Stimulated activated naive CD8-positive, alpha-beta T cell treated with anti-CD3 and anti-CD28 coated beads, Interleukin-15, Interleukin-2, amounts not matched to agents 100 ng/mL and 50 ng/mL, for 24 hours (primary cell): ENCODE data around the gene CEBPE.

ENCODE experiments used
- H3K27ac Mint-ChIP-seq: one replicate; pipeline ENCODE4 v1.8.0; 2021; ENCODE audit warnings: mild to moderate bottlenecking, mixed read lengths
- H3K27me3 Mint-ChIP-seq: one replicate; pipeline ENCODE4 v1.8.0; 2021; ENCODE audit warnings: mixed read lengths
- H3K36me3 Mint-ChIP-seq: one replicate; pipeline ENCODE4 v1.8.0; 2021; ENCODE audit warnings: low read depth, mixed read lengths
- H3K4me1 Mint-ChIP-seq: one replicate; pipeline ENCODE4 v1.8.0; 2021; ENCODE audit warnings: low read depth, mixed read lengths
- H3K4me3 Mint-ChIP-seq: one replicate; pipeline ENCODE4 v1.8.0; 2021; ENCODE audit warnings: mild to moderate bottlenecking, mixed read lengths
- H3K9me3 Mint-ChIP-seq: one replicate; pipeline ENCODE4 v1.8.0; 2021; ENCODE audit warnings: mixed read lengths

CEBPE gene

GRCh38 chr14:23149745-23150144 is 30.7 kb upstream of the CEBPE start:
- H3K36me3 Mint-ChIP-seq, result no peaks in the 10 kb centered on the region
- H3K9me3 Mint-ChIP-seq, result no peaks in the 10 kb centered on the region
- H3K27me3 Mint-ChIP-seq, result no peaks in the 10 kb centered on the region
- H3K27ac Mint-ChIP-seq, result no peak overlapping the region
- H3K4me1 Mint-ChIP-seq, result peaks cover 12% of the 10 kb centered on the region
- no peak overlapping the region for H3K4me3 Mint-ChIP-seq

- H3K9me3 Mint-ChIP-seq, result no peaks in the 10 kb centered on the region
- H3K36me3 Mint-ChIP-seq, result no peaks in the 10 kb centered on the region
- H3K4me3 Mint-ChIP-seq, result no peak overlapping the region
- peaks cover 5% of the 10 kb centered on the region for H3K4me1 Mint-ChIP-seq
- no peaks in the 10 kb centered on the region for H3K27me3 Mint-ChIP-seq
- no peak overlapping the region for H3K27ac Mint-ChIP-seq
Measured at GRCh38 chr14:23148591-23149249, 29.7 kb upstream of the CEBPE start.

GRCh38 chr14:23147676-23148075 is 28.6 kb upstream of the CEBPE start:
- no peaks in the 10 kb centered on the region for H3K9me3 Mint-ChIP-seq
- H3K4me3 Mint-ChIP-seq, result no peak overlapping the region
- H3K4me1 Mint-ChIP-seq, result no peaks in the 10 kb centered on the region
- no peaks in the 10 kb centered on the region for H3K27me3 Mint-ChIP-seq
- H3K36me3 Mint-ChIP-seq, result no peaks in the 10 kb centered on the region
- H3K27ac Mint-ChIP-seq, result no peak overlapping the region

- H3K27me3 Mint-ChIP-seq, result no peaks in the 10 kb centered on the region
Measured at GRCh38 chr14:23146980-23147379, 27.9 kb upstream of the CEBPE start.

GRCh38 chr14:23146351-23146910 is 27.4 kb upstream of the CEBPE start:
- Mint-ChIP-seq H3K27ac (no peak overlapping the region), H3K36me3 (no peaks in the 10 kb centered on the region)

More at GRCh38 chr14:23146980-23147379, 27.9 kb upstream of the CEBPE start:
- Mint-ChIP-seq H3K4me3 (no peak overlapping the region), H3K9me3 (no peaks in the 10 kb centered on the region), H3K36me3 (no peaks in the 10 kb centered on the region), H3K4me1 (no peaks in the 10 kb centered on the region), H3K27ac (no peak overlapping the region)

GRCh38 chr14:23145794-23146350 is 26.8 kb upstream of the CEBPE start:
- Mint-ChIP-seq H3K4me3 (no peak overlapping the region), H3K4me1 (no peaks in the 10 kb centered on the region), H3K36me3 (no peaks in the 10 kb centered on the region), H3K27me3 (no peaks in the 10 kb centered on the region), H3K9me3 (no peaks in the 10 kb centered on the region), H3K27ac (no peak overlapping the region)

More at GRCh38 chr14:23146351-23146910, 27.4 kb upstream of the CEBPE start:
- no peaks in the 10 kb centered on the region for H3K27me3 Mint-ChIP-seq
- no peak overlapping the region for H3K4me3 Mint-ChIP-seq
- no peaks in the 10 kb centered on the region for H3K4me1 Mint-ChIP-seq
- no peaks in the 10 kb centered on the region for H3K9me3 Mint-ChIP-seq

GRCh38 chr14:23143911-23144310 is 24.9 kb upstream of the CEBPE start:
- no peaks in the 10 kb centered on the region for H3K4me1 Mint-ChIP-seq
- H3K9me3 Mint-ChIP-seq, result no peaks in the 10 kb centered on the region
- H3K27me3 Mint-ChIP-seq, result no peaks in the 10 kb centered on the region
- no peak overlapping the region for H3K4me3 Mint-ChIP-seq
- no peak overlapping the region for H3K27ac Mint-ChIP-seq
- no peaks in the 10 kb centered on the region for H3K36me3 Mint-ChIP-seq

GRCh38 chr14:23142826-23143225 is 23.8 kb upstream of the CEBPE start:
- no peak overlapping the region for H3K27ac Mint-ChIP-seq
- no peaks in the 10 kb centered on the region for H3K36me3 Mint-ChIP-seq
- no peak overlapping the region for H3K4me3 Mint-ChIP-seq
- H3K27me3 Mint-ChIP-seq, result no peaks in the 10 kb centered on the region
- H3K4me1 Mint-ChIP-seq, result no peaks in the 10 kb centered on the region
- no peaks in the 10 kb centered on the region for H3K9me3 Mint-ChIP-seq

GRCh38 chr14:23141706-23142444 is 22.8 kb upstream of the CEBPE start:
- no peaks in the 10 kb centered on the region for H3K36me3 Mint-ChIP-seq
- H3K4me1 Mint-ChIP-seq, result no peaks in the 10 kb centered on the region
- H3K27me3 Mint-ChIP-seq, result no peaks in the 10 kb centered on the region
- H3K4me3 Mint-ChIP-seq, result no peak overlapping the region
- no peak overlapping the region for H3K27ac Mint-ChIP-seq
- no peaks in the 10 kb centered on the region for H3K9me3 Mint-ChIP-seq

- no peaks in the 10 kb centered on the region for H3K36me3 Mint-ChIP-seq
- no peaks in the 10 kb centered on the region for H3K9me3 Mint-ChIP-seq
- H3K27ac Mint-ChIP-seq, result no peak overlapping the region
- no peak overlapping the region for H3K4me3 Mint-ChIP-seq
- no peaks in the 10 kb centered on the region for H3K27me3 Mint-ChIP-seq
- H3K4me1 Mint-ChIP-seq, result no peaks in the 10 kb centered on the region
Measured at GRCh38 chr14:23140371-23140770, 21.3 kb upstream of the CEBPE start.

GRCh38 chr14:23139874-23140273 is 20.8 kb upstream of the CEBPE start:
- Mint-ChIP-seq H3K27me3 (no peaks in the 10 kb centered on the region), H3K36me3 (no peaks in the 10 kb centered on the region), H3K4me3 (no peak overlapping the region), H3K27ac (no peak overlapping the region), H3K9me3 (no peaks in the 10 kb centered on the region), H3K4me1 (no peaks in the 10 kb centered on the region)

- no peaks in the 10 kb centered on the region for H3K36me3 Mint-ChIP-seq
Measured at GRCh38 chr14:23137813-23138535, 18.9 kb upstream of the CEBPE start.

GRCh38 chr14:23137192-23137812 is 18.2 kb upstream of the CEBPE start:
- H3K9me3 Mint-ChIP-seq, result no peaks in the 10 kb centered on the region
- H3K36me3 Mint-ChIP-seq, result no peaks in the 10 kb centered on the region
- H3K4me1 Mint-ChIP-seq, result no peaks in the 10 kb centered on the region
- no peaks in the 10 kb centered on the region for H3K27me3 Mint-ChIP-seq
- no peak overlapping the region for H3K27ac Mint-ChIP-seq
- H3K4me3 Mint-ChIP-seq, result no peak overlapping the region

More at GRCh38 chr14:23137813-23138535, 18.9 kb upstream of the CEBPE start:
- Mint-ChIP-seq H3K27me3 (no peaks in the 10 kb centered on the region), H3K27ac (no peak overlapping the region), H3K4me3 (no peak overlapping the region), H3K4me1 (no peaks in the 10 kb centered on the region), H3K9me3 (no peaks in the 10 kb centered on the region)

GRCh38 chr14:23136566-23137133 is 17.6 kb upstream of the CEBPE start:
- Mint-ChIP-seq H3K4me3 (no peak overlapping the region), H3K27me3 (no peaks in the 10 kb centered on the region), H3K4me1 (no peaks in the 10 kb centered on the region), H3K9me3 (no peaks in the 10 kb centered on the region), H3K36me3 (no peaks in the 10 kb centered on the region), H3K27ac (no peak overlapping the region)
